Activated naive CD4-positive, alpha-beta T cell treated with Interleukin-2 at 50 U/mL for 16 hours (primary cell): ENCODE data around the gene SREBF2.
"Not testable (repeated sequence)": the region's sequence is repeated elsewhere in the genome, so short reads cannot be mapped to it uniquely, and the experiment has no call there.

Experiments
- DNase-seq: peaks from one replicate; pipeline ENCODE4 v3.0.0-alpha.2; 2020

SREBF2 gene

DNA sequence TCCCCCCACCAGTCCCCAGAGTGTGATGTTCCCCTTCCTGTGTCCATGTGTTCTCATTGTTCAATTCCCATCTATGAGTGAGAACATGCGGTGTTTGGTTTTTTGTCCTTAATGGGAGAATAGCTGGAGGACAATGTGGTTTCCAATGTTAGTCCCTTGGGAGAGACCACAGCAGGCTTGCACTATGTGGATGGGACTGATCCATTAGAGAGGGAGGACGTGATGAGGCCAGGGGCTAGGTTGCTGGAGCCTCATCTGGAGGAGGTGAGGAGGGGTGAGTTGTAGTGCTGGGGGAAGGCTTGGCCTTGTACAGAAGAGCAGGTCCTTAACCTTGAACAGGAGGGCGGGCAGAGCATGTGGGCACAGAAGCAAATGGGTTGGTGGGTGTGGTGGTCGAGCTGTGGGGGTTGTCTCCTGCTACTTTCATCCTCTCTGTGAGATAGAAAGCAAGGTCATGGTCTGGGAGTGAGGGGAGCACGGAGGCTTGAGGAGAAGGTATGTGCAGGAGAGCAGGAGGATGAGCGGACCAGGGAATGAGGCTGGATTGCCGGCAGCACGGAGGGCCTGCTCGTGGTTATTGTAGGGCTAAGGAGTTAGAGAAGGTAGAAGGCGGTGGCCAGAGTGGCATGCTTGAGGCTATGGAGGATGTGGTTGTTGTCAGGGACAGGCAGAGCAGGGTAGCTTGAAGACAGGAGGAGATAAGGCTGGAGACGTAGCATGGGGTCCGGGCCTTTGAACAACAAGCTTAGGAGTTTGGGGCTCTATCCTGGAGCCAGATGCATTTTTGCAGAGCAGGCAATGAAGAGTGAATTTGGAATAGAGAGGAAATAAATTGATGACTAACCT, 11.2 kb upstream of the SREBF2 start:
- DNase-seq, result no peak

DNA sequence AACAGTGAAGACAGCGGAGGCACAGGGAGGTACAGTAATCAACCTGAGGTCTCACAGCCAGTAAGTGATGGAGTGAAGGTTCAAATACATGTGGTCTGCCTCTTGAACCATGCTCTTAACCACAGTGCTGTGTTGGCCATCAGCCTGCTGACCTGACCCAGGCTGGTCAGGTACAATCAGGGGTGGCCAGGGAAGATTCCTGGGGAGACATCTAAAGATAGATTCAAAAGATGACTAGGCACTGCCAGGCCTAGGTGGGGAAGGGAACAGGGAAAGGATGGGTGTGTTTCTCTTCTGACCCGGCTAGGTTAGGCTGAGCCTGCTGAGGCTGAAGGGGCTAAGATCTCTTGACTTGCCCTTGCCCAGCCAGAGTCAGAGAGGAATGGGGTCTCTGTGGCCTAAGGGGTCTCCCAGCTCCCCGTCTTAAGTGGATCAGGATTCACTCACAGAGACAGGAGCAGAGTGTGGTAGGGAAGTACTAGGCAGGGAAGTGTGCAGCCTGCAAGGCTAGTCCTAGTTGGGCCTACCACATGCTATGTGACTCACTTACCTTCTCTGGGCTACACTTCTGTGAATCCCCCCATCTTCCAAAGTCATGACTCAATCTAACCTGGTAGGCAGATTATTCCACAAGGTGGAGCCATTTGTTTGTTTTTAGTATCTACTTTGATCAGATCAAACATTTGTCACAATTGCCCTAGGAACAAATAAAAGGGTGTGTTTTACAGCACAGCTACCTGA, 10.4 kb upstream of the SREBF2 start:
- DNase-seq, result peak; percentile 39

DNA sequence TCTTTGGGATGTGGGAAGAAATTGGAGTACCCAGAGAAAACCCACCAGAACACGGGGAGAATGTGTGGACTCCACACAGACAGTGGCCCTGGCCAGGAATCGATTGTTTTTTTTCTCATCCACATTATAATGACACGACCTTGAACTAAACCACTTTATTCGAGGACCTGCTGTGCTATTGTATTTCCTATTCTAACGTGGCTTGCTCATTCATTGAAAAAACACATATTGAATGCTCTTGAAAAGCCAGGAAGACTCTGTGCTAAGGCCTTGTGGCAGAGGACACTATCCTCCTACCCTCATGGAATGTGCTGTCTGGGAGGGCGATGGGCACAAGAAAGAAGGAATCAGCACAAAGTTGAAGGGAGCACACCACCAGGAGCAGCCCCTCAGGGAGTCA, 9.1 kb upstream of the SREBF2 start:
- no peak for DNase-seq

DNA sequence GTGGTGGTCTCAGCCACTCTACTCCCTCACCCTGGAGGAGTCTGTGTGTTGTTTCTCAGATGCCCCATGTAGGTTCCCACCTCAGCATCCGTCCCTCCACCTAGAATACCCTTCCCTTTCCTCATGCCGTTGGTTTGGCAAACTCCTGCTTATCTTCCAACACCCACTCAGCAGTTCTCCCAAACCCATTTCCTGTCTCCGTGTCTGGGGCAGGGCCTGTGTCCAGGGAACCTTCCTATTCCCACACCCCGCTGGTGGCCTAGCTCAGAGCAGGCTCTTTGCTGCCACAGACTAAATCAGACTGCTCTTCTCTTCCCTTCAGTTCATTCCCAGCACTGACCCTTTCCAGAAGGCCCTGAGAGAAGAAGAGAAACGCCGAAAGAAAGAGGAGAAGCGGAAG, 7.5 kb upstream of the SREBF2 start:
- no peak for DNase-seq

DNA sequence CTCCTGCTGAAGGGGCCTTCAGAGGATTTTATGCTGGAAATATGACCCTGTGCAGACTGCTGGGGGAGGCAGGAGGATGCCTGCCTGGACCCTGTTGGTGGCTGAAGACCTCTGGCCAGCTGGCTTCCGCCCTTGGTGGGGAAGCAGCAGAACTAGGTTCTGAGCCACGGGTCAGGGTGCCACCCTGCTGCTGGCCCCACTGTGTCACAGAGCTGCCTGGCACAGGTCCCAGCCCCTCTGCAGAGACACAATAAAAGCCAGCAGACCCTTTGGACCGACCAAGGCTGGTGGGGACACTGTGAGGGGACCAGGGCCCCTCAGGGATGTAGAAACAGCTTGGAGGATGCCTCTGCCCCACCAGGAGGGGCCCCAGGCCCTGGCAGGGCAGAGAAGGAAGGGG, 6.9 kb upstream of the SREBF2 start:
- no peak for DNase-seq

DNA sequence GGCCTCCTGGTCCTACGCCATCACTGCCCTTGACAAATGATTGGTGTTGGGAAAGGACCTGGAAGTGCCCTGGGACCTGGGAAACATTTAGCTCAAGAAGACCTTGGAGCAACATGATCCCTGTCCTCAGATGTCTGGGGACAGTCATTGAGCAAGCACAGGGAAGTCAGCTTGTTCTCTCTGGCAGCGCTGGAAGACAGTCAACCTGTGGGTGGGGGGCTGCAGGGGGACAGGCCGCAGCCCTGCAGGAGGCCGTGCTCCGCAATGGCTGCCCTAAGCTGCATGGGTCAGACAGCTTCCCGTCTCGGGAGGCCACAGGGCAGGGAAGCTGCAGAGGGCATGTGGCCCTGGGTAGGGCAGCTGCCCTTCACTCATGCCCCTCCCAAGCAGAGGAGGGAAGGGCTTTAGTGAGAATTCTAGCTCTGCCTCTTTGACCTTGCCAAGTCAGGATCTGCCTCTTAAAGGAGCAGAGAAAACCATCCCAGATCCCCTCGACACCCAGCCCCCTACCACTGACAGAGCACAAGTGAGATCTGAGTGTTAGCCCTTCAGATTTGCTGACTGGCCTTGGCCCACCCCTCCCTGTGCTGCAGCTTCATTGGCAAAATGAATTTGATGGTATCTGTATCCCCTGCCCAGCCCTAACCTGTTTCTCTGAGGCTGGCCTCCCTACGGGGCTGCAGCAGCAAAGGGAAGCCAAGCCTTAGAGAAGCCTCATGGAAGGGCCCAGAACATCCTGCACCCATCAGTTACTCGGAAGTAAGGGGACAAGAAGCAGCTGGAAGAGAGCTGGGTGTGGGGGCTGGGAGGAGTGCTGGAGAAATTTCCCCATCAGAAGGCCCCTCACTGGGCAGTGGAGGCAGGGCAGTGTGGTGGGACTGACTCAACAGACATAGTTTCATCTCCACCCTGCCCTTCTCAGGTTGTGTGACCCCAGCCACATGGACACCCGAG, 6.2 kb upstream of the SREBF2 start:
- no peak for DNase-seq

DNA sequence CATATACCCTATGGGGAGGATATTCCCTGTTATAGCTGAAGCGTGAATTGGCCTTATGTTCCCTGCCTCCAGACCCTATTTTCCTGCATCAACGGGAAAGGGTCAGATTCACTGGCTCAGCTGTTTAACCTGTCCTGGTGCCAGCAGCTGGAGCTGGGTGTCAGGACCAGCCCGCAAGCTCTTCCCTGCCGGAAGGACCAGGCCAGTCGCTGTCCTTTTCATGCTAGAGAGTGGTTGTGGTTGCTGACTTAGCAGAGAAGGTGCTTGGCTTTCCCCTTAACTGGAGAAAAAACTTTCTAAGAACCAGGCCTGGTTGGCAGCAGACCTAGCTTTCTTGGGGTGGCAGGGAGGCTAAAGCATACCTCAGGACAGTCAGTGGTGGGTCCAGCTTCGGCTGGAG, 5.2 kb upstream of the SREBF2 start:
- DNase-seq, result no peak

DNA sequence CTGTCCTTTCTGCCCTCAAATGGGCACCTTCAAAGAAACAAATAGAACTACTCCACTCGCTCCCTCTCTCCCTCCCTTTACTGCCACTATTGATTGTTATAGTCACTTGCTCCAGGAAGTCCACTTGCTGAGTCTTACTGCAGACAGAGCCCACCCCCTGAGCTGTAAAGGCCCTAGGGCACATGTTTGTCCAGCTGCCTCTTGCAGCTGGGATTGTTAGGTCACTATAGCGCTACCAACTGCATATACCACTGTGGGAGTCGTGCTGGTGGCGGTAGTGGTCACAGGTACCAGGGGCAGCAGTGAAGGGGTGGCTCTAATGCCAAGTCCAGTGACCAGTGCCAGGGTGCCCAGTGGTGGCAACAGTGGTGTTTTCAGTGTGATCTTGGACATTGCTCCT, 4.4 kb upstream of the SREBF2 start:
- no peak for DNase-seq

DNA sequence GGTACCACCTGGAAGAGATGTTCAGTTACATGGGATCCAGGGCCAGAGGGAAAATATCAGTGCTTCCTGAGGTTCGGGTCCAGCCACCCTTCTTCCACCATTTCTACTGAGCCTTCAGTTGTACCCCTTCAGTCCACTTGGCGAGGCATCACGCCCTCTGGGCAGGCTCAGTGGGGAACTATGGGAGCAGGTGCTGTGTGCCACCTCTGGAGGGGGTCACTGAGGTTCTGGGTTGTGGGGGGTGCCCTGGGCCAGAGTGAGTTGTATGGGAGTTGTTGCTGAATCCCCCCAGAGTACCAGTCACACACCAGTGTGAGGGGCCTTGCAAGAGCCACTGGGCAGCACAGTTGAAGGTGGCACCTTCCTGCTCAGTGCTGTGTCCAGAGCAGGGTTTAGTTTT, 2.7 kb upstream of the SREBF2 start:
- DNase-seq, result no peak

DNA sequence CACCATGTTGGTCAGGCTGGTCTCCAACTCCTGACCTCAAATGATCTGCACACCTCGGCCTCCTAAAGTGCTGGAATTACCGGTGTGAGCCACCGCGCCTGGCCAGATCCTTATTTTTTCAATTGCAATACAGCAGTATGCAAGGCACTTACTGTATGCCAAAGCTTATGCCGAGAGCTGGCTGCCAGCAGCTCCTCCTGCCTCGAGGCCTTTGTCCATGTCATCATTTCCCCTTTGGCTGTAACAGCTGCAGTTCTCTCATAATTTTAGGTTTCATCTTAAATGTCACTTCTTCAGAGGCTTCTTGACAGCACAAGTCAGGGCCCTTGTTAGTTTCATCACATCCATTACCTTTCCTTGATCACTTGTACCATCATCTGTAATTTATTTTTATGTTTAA, 1.5 kb upstream of the SREBF2 start:
- DNase-seq, result no peak

DNA sequence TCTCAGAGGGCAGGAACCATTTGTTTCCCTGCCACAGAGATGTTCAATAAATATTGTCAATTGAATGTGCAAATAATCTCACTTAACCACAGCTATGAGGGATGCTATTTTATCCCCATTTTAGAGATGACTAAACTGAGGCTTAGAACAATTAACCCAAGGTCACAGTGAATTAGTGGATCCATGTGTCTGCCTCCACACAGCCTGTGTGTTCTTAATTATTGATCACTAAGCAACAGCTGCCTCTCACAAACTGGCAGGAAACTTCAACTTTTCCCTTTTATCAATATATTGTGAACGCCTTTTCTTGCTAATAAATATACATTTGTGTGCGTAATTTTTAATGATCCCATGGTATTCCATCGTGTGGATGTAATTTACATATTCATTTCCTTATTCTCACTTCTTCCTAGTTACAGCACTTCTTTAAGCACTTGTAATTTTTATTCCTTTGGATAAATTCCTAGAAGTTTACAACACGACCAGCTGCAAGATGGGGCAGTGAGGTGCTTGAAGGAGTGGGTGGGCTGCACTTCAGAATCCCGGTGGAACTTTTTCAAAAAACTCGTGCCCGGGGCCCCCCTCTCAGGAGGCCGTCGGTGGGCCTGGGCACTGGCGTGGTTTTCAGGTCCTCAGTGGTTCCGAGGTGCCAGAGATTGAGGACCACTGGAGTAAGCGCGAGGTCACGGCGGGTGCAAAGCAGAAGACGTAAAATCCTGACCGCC, 915 bp upstream of the SREBF2 start:
- DNase-seq, result no peak

DNA sequence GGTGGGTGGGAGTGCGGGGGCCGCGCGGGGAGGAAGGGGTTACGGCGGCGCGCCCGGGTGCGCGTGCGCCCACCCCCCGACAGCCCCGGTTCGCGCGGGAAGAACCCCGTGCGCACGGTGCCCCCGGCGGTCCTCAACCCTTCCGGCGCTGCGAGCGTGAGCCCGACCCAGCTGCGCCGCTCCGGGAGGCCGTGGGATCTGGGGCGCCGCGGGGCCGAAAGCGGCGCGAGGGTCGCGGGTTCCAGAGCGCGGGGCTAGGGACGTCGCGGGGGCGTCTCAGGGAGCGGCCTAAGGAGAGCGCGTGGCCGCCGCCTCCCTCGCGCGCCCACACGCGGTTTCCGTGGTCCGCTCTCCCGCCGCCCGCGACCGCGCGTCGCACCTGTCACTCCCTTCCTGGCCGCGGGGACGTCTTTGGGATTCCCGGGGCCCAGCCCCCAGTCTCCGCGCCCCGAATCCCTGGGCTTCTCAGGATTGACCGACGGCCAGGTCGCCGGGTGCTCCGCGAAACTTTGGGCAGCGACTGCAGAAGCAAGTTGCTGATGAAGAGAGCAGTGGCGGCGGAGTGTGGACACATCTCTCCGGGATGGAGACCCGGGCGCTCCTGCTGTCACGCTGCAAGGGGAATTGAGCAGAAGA, 582 bp downstream of the SREBF2 start:
- DNase-seq, result peak; percentile 58

DNA sequence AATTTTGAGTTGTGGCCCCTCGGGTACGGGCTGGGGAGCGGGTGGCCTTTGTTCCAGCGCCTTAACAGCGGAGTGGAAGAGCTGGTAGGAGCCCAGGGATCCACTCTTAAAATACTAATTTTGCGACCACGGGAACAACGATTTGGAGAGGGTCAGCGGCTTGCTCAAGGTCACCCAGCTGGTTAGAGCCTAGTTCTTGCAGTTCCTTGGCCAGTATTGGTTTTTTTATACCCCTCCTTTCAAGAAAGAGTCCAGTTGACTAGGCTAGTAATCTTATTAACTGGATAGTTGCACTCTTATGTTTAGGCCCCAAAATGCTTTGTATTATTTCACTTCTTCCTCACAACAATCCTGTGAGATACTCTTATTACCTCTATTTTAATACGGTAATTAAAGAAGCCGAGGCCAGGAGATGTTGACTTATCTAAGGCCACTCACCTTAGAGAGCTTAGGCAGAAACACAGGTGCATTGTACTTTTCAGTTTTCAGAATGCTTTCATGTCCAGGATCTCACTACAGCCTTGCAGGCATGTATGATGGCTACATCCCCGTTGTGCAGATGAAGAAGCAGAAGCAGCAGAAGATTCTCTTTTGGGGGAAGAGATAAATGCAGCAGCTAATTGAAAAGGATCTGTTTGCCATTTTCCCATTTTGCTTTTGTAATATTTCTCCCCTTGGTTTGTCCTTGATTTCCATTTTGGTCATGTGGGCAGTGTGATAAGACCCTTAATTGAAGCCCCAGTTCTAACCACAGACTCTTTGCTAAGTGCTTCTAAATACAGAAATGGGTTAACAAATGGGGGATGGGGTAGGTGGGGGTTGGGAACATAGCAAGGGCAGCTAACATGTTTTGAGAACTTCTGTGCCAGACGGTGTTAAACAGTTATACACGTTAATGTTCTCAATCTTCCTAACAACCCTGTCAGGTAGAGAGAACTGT, 1.4 kb downstream of the SREBF2 start:
- no peak for DNase-seq

DNA sequence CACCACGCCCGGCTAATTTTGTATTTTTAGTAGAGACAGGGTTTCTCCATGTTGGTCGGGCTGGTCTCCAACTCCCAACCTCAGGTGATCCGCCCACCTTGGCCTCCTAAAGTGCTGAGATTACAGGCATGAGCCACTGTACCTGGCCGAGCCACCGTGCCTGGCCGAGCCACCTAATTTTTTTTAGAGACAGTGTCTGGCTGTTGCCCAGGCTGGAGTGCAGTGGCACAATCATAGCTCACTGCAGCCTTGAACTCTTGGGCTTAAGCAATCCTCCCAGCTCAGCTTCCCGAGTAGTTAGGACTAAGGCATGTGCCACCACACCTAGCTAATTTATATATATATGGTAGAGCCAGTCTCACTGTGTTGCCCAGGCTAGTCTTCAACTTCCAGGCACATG, 2.6 kb downstream of the SREBF2 start:
- DNase-seq, result not testable (repeated sequence)

DNA sequence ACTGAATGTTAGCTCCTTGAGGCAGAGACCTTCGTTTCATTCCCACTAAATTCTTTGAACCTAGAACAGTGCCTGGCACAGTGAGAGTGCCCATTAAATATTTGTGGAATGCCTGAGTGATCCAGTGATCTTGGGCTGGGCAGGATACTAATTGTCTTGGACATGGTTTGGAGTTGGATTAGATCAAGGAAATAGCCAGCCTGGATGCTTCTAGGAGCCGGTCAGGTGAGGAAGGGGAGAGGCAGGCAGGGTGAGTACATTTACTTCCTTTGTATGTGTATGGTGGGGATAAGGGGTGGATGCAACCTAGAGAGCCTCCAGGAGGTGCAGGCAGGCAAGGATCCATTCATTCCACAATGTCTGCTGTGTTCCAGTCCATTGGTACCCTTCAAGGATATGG, 3.6 kb downstream of the SREBF2 start:
- DNase-seq, result no peak

DNA sequence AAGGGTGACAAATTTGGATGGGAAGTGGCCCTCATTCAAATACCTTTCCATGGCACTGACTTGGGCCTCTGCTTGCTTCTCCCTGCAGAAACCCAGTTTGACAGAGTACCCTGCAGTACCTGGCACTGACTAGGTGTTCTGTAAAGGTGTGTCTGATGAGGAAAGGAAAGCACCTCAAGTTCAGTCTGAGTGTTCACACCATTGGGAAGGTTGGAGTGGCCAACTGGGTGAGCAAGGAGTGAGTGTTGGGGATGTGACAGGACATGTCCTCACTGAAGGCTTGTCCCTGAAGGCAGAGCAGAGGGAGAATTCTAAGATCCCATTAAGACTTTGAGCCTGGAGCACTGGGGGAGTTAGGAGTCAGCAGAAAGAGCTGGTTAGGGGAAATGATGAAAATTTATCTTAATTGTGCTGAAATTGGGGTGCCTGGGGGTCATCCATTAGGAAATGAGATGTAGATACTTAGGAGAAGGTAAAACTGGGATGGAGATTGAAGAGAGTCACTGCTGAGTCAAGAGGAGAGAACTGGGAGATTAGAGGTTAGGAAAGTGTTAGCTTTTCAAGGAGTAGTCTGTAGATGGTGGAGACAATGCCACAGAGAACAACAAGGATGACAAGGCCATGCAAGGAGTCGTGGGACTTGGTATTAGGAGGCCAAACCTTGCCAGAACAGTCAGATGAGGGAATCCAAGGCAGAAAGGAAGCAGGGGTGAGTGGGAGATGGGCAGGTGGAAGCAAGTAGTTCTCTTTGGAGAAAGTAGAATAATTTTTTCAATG, 6.1 kb downstream of the SREBF2 start:
- DNase-seq, result no peak

DNA sequence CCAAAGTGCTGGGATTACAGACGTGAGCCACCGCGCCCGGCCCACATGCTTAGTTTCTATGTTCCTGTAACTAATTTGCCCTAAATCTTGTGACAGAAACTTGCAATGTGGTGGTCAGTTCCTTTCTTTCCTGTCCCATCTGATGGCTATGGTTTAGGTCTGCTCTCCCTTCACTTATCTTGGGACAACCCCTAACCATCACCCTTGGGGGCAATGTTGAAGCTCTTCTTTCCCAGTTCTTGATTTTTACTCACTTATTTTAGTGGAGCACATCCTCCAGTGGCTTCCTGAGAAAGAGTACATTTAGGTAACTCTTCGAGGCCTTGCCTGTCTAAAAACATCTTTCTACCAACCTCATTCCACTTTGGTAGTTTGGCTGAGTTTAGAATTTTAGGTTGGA, 7.3 kb downstream of the SREBF2 start:
- DNase-seq, result no peak

DNA sequence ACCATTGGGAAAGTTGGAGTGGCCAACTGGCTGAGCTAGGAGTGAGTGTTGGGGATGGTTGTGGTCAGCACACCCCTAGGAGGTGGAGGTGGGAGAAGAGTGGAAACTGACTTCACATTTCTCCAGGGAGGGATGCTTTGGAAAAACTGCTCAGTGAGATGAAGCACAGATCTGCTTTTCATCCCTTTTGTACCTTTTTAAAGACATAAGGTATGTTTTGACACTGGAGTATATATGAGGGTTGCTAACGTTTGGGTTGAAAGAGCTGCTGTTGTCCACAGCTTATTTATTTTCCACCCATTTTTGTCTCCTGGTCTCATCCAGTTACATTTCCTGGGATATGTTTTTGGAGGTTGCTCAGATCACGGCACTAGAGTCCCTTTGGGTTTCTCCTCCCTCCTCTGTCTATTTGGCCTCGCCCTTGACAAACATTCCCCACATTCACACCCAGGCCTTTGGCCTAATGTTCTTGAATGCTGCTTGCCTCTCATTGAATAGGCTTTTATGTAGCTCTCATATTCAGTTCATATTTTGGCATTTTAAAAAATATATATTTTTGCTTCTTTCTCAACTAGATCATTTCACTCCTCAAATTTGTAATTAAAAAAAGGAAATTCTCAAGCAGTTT, 8.3 kb downstream of the SREBF2 start:
- no peak for DNase-seq
